Neural crest cell (in vitro differentiated cells): ENCODE results near the gene CADPS. TPM values are rescaled to one million over a fixed set of nuclear protein-coding genes. Genes with fewer than 3 reads are reported as not detected.

Source experiments
- DNase-seq: peaks from one replicate; pipeline ENCODE4 v3.0.0; 2021; ENCODE audit warnings: low read depth, mixed read lengths, low spot score
- H3K27ac Mint-ChIP-seq: one replicate; pipeline ENCODE4 v1.8.0; 2021; ENCODE audit warnings: mild to moderate bottlenecking, mixed read lengths; ENCODE audit not compliant: unreplicated experiment
- H3K27me3 Mint-ChIP-seq: 2 replicates; pipeline ENCODE4 v1.8.0; 2021; ENCODE audit warnings: low read depth, mild to moderate bottlenecking, mixed read lengths
- H3K36me3 Mint-ChIP-seq: 2 replicates; pipeline ENCODE4 v1.8.0; 2021; ENCODE audit warnings: low read depth, mild to moderate bottlenecking, mixed read lengths
- H3K4me1 Mint-ChIP-seq: 2 replicates; pipeline ENCODE4 v1.8.0; 2021; ENCODE audit warnings: mixed read lengths
- H3K4me3 Mint-ChIP-seq: one replicate; pipeline ENCODE4 v1.8.0; 2021; ENCODE audit warnings: mild to moderate bottlenecking, mixed read lengths
- H3K9me3 Mint-ChIP-seq: 2 replicates; pipeline ENCODE4 v1.8.0; 2021; ENCODE audit warnings: mixed read lengths
- total RNA-seq: library from RNA; stranded (reverse); gene quantifications from 2 replicates; pipeline ENCODE4 v1.2.1, GENCODE V29; 2021
- TF ChIP-seq, protein P1 (sequence below): fragments of 200-600 bp; sonication (generic); conservative IDR thresholded peaks from 2 replicates; pipeline ENCODE4 v1.5.0; 2021; ENCODE audit warnings: antibody characterized with exemption, mild to moderate bottlenecking

The CADPS gene
- total RNA-seq, 1 donor from 2014 or later = 9.3 TPM

DNA sequence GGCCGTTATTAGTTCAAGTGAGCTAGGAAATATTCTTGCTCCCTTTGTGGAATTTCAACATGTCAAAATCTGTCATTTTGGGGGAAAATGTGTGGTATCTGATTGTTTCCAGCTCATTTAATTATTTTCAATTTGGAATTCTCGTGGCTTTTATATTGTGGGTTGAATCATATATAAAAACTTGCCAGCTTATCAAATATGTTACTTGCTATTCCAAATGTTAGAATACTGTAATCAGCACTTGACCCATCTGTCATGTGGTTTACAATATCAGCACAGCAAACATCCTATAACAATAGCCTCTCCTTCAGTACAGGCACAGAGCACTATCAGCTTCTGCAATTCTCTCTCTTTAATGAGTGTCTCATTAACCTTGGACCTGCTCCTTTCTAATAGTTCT lies 371.7 kb downstream of the CADPS start:
- H3K27me3 Mint-ChIP-seq = peaks cover 9% of the 10 kb centered on the region
- H3K4me3 Mint-ChIP-seq = no peak overlapping the region
- no peaks in the 10 kb centered on the region for H3K9me3 Mint-ChIP-seq
- no peaks in the 10 kb centered on the region for H3K36me3 Mint-ChIP-seq
- no peak overlapping the region for H3K27ac Mint-ChIP-seq
- H3K4me1 Mint-ChIP-seq = no peaks in the 10 kb centered on the region
- TF ChIP-seq, protein P1, sequence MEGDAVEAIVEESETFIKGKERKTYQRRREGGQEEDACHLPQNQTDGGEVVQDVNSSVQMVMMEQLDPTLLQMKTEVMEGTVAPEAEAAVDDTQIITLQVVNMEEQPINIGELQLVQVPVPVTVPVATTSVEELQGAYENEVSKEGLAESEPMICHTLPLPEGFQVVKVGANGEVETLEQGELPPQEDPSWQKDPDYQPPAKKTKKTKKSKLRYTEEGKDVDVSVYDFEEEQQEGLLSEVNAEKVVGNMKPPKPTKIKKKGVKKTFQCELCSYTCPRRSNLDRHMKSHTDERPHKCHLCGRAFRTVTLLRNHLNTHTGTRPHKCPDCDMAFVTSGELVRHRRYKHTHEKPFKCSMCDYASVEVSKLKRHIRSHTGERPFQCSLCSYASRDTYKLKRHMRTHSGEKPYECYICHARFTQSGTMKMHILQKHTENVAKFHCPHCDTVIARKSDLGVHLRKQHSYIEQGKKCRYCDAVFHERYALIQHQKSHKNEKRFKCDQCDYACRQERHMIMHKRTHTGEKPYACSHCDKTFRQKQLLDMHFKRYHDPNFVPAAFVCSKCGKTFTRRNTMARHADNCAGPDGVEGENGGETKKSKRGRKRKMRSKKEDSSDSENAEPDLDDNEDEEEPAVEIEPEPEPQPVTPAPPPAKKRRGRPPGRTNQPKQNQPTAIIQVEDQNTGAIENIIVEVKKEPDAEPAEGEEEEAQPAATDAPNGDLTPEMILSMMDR = no peak
- DNase-seq = no peak

DNA sequence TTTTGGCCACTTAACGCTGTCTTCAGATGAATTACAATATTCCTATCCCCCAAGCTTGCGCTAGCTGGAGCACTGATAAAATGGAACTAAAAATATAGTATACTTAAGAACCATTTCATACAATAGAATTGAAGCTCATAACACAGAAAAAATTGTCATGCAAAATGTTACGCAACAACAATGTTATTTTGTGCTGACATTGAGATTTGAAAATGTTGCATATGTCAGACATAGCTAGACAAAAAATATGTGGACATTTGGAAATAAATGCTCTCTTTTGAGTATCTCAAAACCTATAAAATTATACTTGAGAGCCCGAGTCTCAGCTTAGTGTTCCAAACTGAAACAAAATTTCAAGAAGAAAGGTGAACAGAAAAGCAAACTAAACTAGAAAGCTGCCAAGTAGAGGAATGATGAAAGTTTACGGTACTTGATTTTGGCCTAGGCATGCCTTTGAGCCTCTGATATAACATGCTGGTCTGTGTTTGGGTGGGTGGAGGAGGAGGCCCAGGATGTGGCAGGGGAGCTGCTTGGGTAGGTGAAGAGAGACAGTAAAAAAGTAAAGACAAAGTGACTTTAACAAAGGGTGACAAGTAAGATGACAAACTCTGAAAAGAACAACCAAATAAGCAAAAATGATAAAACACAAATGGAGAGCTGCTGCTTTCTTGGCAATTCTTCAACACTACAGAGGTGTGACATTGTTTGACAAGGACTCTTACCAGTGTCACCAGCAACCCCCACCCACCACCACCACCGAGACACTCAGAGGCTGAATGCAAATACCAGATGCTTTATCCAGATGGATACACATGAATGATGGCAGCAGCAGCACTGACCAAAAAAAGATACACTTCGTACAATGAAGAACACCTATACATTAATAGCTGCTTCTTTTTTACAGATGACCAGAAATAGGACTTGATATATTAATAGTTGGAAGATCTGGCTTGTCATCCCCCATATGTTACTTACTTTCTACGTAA lies 372.6 kb downstream of the CADPS start:
- Mint-ChIP-seq H3K27me3 (peaks cover 9% of the 10 kb centered on the region), H3K27ac (no peak overlapping the region), H3K9me3 (no peaks in the 10 kb centered on the region), H3K4me1 (no peaks in the 10 kb centered on the region), H3K4me3 (no peak overlapping the region), H3K36me3 (no peaks in the 10 kb centered on the region)
- TF ChIP-seq, protein P1 = no peak
- no peak for DNase-seq

DNA sequence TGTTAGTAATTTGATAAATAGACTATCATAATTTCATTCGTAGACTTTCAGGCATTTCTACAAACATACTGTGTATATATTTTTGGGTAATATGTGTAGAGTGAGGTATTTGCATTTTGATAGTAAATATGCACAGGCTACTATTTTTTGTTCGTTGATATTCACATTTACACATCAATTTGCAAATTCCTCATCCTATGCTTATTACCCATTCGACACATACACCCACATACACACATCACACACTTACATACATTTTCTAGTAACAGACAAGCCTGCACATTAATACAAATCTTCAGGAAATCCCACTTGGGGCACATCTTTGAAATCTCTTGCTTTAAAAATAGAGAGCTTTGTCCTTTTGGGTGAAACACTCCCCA lies 373.9 kb downstream of the CADPS start:
- TF ChIP-seq, protein P1 = no peak
- no peaks in the 10 kb centered on the region for H3K36me3 Mint-ChIP-seq
- peaks cover 9% of the 10 kb centered on the region for H3K27me3 Mint-ChIP-seq
- H3K9me3 Mint-ChIP-seq = no peaks in the 10 kb centered on the region
- H3K27ac Mint-ChIP-seq = no peak overlapping the region
- no peaks in the 10 kb centered on the region for H3K4me1 Mint-ChIP-seq
- DNase-seq = no peak
- no peak overlapping the region for H3K4me3 Mint-ChIP-seq

DNA sequence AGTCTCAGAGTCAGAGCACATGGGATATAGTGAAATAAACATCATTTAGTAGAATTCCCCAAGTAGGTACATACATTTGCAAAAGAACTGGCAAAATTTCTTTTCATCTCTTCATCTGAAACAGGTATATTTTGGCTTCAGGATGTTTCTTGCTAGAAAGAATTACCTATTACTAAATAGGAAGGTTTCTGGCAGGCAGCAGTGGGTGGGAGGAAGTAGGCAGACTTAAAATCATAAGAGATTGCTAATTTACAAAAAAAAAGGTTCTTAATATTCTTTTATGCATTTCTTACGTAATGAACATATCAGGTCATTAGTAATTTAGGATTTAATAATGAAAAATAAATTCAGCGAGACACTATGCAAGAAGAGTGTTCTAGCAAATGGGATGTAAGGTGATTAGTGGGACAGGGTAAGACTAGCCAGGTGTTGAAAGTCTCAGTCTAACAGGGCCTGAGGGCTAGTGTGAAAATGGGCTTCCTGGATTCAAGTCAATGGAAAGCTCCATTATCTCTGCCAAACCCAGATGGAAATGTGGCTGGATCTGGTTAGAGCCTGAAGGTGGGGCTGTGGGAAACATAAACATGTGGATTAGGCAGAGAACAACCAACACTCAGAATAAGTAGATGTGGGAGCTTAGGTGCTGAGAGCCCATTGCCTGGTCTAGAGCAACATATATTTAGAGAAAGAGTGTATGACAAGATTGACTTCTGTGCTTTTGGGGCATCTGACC lies 374.5 kb downstream of the CADPS start:
- DNase-seq = no peak
- TF ChIP-seq, protein P1 = no peak
- H3K9me3 Mint-ChIP-seq = no peaks in the 10 kb centered on the region
- H3K27me3 Mint-ChIP-seq = peaks cover 9% of the 10 kb centered on the region
- no peak overlapping the region for H3K27ac Mint-ChIP-seq
- no peaks in the 10 kb centered on the region for H3K36me3 Mint-ChIP-seq
- no peak overlapping the region for H3K4me3 Mint-ChIP-seq
- H3K4me1 Mint-ChIP-seq = no peaks in the 10 kb centered on the region

DNA sequence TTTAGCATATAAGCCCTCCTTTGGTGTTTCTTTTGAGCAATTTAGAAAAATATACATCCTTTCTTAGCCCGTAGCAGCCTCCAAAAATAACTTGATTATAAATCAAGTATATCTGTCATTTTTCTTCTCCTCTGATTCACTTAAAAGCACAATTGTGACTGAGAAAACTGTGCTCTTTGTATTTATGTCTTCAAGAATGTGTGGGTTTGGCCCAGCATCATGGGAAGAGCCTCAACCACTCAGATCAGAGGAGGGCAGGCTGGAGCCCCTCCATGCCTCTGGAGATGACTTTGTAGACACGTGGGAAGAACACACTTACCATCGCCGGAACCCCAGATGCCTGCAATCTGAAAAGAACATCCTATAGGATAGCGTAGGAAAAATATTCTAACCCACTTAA lies 378.1 kb downstream of the CADPS start:
- H3K4me1 Mint-ChIP-seq = no peaks in the 10 kb centered on the region
- no peak for DNase-seq
- no peaks in the 10 kb centered on the region for H3K9me3 Mint-ChIP-seq
- TF ChIP-seq, protein P1 = no peak
- H3K36me3 Mint-ChIP-seq = no peaks in the 10 kb centered on the region
- H3K27me3 Mint-ChIP-seq = no peaks in the 10 kb centered on the region
- H3K4me3 Mint-ChIP-seq = no peak overlapping the region
- H3K27ac Mint-ChIP-seq = no peak overlapping the region
